ENCODE results near the gene PPP1R15B.

The PPP1R15B gene

DNA sequence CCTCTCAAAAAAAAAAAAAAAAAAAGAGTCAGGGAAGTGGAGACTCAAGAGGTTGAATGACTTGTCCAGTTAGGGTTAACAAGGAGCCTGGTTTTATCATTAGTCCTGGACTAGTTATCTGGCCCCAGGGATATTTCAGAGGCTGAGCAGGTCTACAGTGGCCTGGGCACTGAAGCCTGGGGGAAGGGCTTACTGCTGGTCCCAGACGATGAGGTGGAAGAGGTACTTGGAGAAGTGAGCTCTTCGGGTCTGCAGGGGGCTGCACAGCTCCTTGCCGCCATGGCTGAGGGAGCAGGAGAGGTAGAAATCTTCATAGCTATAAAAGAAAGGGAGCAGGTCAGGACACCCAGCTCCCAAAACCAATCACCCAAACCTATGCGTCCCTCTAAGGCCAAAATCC, 42.9 kb upstream of the PPP1R15B start:
- TF ChIP-seq, protein P1, sequence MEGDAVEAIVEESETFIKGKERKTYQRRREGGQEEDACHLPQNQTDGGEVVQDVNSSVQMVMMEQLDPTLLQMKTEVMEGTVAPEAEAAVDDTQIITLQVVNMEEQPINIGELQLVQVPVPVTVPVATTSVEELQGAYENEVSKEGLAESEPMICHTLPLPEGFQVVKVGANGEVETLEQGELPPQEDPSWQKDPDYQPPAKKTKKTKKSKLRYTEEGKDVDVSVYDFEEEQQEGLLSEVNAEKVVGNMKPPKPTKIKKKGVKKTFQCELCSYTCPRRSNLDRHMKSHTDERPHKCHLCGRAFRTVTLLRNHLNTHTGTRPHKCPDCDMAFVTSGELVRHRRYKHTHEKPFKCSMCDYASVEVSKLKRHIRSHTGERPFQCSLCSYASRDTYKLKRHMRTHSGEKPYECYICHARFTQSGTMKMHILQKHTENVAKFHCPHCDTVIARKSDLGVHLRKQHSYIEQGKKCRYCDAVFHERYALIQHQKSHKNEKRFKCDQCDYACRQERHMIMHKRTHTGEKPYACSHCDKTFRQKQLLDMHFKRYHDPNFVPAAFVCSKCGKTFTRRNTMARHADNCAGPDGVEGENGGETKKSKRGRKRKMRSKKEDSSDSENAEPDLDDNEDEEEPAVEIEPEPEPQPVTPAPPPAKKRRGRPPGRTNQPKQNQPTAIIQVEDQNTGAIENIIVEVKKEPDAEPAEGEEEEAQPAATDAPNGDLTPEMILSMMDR (conservative IDR thresholded peaks at IDR 0.05) = no peak
- H3K27ac ChIP-seq = no peak overlapping the region

GRCh38 chr1:204453141-204453772, 41.6 kb upstream of the PPP1R15B start:
- no peak overlapping the region for H3K27ac ChIP-seq
- TF ChIP-seq, protein P1 (conservative IDR thresholded peaks at IDR 0.05) = no peak

DNA sequence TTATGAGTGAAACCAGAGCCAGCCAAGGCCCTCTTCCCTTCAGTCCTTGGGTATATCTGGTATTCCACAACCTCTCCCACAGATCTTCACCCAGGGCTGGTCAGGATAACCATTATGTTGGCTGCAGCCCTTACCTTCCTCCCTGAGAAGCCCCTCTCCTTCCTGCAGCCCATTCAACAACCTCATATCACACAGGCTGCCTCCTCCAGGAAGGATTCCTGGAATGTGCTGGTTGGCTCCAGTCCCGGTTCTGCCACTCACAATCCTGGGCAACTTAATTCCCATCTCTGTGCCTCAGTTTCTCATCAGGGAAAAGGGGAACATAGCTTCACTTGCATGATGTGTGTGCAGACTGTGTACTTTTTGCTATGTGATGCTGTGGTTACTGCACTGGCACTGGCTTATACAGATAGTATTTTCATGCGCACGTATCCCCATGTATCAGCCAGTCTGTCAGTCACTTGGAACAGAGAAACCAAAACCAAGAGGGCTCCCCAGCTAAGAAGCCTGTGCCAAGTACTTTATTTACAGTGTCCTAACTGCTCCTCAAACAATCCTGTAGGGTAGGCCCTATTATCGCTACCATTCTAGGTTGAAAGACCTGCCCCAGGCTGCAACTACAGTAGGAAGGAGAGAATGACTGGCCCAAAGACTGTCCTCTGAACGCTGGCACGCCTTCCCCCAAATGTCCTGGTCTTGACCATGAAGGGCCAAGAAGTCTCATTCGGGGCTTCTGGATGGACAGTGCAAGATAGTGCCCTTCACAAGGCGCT, 39.9 kb upstream of the PPP1R15B start:
- TF ChIP-seq, protein P1 (conservative IDR thresholded peaks at IDR 0.05) = no peak
- no peak overlapping the region for H3K27ac ChIP-seq

- H3K27ac ChIP-seq = no peak overlapping the region
- TF ChIP-seq, protein P1 (conservative IDR thresholded peaks at IDR 0.05) = no peak
Measured at GRCh38 chr1:204450461-204451257, 39.0 kb upstream of the PPP1R15B start.

GRCh38 chr1:204449678-204450280, 38.2 kb upstream of the PPP1R15B start:
- no peak overlapping the region for H3K27ac ChIP-seq

GRCh38 chr1:204448991-204449677, 37.5 kb upstream of the PPP1R15B start:
- TF ChIP-seq, protein P1 (conservative IDR thresholded peaks at IDR 0.05) = no peak
- no peak overlapping the region for H3K27ac ChIP-seq

More at GRCh38 chr1:204449678-204450280, 38.2 kb upstream of the PPP1R15B start:
- TF ChIP-seq, protein P1 (conservative IDR thresholded peaks at IDR 0.05) = no peak
